Transverse colon (tissue), 4 donors: Measurements from ENCODE around the gene PRR5L. TPM values are rescaled to one million over a fixed set of nuclear protein-coding genes. Genes with fewer than 3 reads are reported as not detected.
A peak's percentile ranks its signal among the peaks of the same experiment; 100 is the strongest.

Source experiments
- DNase-seq: peaks from one replicate; pipeline ENCODE4 v3.0.0-alpha.2; 2019
- H3K27ac ChIP-seq, 4 donors: fragments of 200-600 bp; sonication (generic); 2 replicates each; pipeline ENCODE4 v1.5.1; 2016 to 2018; ENCODE audit warnings: inconsistent platforms in 4 of 4
- H3K27me3 ChIP-seq: fragments of 200-600 bp; sonication (generic); 2 replicates; pipeline ENCODE4 v1.5.1; 2017; ENCODE audit warnings: inconsistent platforms
- H3K36me3 ChIP-seq, 4 donors: fragments of 200-600 bp; sonication (generic); 2 replicates each; pipeline ENCODE4 v1.5.1; 2017 to 2019; ENCODE audit warnings: inconsistent platforms in 4 of 4
- H3K4me1 ChIP-seq, 4 donors: fragments of 200-600 bp; sonication (generic); 2 replicates each; pipeline ENCODE4 v1.5.1; 2017 to 2020; ENCODE audit warnings: inconsistent platforms in 4 of 4
- H3K4me3 ChIP-seq, 4 donors: fragments of 200-600 bp; sonication (generic); 1 replicate in 1 of 4; 2 replicates in 3 of 4; pipeline versions ENCODE4 v1.5.1 to v1.6.1; 2017 to 2019; ENCODE audit warnings: inconsistent platforms in 4 of 4
- H3K9me3 ChIP-seq, 2 donors: fragments of 200-600 bp; sonication (generic); 2 replicates each; pipeline ENCODE4 v1.5.1; 2017 to 2019; ENCODE audit warnings: inconsistent platforms in 2 of 2
- CTCF ChIP-seq, 5 experiments: fragments of 200-600 bp in 3 of 5; fragments of 450-650 bp in 2 of 5; sonication (generic) in 3 of 5; IDR thresholded peaks; 1 replicate in 2 of 5; 2 replicates in 3 of 5; pipeline ENCODE4 v1.5.1; 2016 to 2017; ENCODE audit warnings: antibody characterized with exemption in 5 of 5, inconsistent platforms in 3 of 5, mild to moderate bottlenecking in 2 of 5, moderate library complexity in 1 of 5
- EP300 ChIP-seq: sonication (generic); formaldehyde crosslinking; IDR thresholded peaks from one replicate; pipeline ENCODE4 v1.6.1; 2017; ENCODE audit warnings: antibody characterized with exemption, low read depth
- POLR2A ChIP-seq: fragments of 450-650 bp; IDR thresholded peaks from one replicate; pipeline ENCODE4 v1.6.1; 2016; ENCODE audit warnings: antibody characterized with exemption, mild to moderate bottlenecking, moderate library complexity
- POLR2AphosphoS5 ChIP-seq, 3 donors: sonication (generic); formaldehyde crosslinking; IDR thresholded peaks; one replicate each; pipeline ENCODE4 v1.6.1; 2016; ENCODE audit warnings: antibody characterized with exemption in 3 of 3
- WGBS, 2 donors: methylation state at CpG; one replicate each; pipeline ENCODE4 v1.1.5; 2018; ENCODE audit warnings: low coverage in 1 of 2; 5-methylcytosine and 5-hydroxymethylcytosine counted together
- in situ Hi-C, 4 donors: fragments of 200-750 bp; cut with MboI; loops; one replicate each; pipeline versions ENCODE4 v1.15.0 to v1.15.1; 2017; ENCODE audit warnings: low sequenced_read_pairs in 3 of 4, low pct_ligation_motif_present in 1 of 4, low pct_unique_long_range_greater_than_20kb in 1 of 4
- intact Hi-C: fragments of 100-400 bp; cut with DNase I; formaldehyde crosslinking; loops from one replicate; pipeline ENCODE4 v1.15.1; 2023; ENCODE audit warnings: low total_unique reads
- total RNA-seq, 4 donors: library from RNA; depleted of rRNA; stranded (reverse); fragments of >200 nt; gene quantifications; one replicate each; pipeline ENCODE4 v1.1.0, GENCODE V29; 2016

PRR5L gene
- total RNA-seq, 4 donors from 2014 or later: 203 to 418 (median 251) TPM

DNA sequence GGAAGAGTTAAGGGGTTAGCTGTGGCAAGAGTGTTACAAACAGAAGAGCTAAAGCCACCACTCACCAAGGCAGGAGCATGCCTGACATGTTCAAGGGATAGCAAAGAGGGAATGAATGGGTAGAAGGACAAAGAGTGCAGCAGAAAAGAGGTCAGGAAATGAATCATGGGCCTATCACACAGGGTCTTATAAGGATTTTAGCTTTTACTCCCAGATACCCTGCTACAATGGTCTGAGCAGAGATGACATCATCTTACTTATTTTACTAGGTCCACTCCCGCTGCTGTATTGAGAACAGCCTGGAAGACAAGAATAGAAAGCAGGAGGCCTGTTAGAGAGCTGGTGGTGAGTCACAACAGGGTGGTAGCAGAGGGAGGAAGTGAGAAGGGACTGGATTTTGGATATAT is 204.2 kb downstream of the PRR5L start:
- 44 to 45% methylated on average over 1 of the region's 1 CpG for WGBS, 2 donors
- H3K27ac ChIP-seq: peak overlapping the region in 3 of 4 donors; percentile 52 to 64 (median 52)
- no peak overlapping the region for H3K4me3 ChIP-seq
- H3K9me3 ChIP-seq: no peaks in the 10 kb centered on the region
- intact Hi-C loops (no loop called here), in situ Hi-C loops (no loop called here)
- no peak for TF ChIP-seq POLR2A
- no peak for TF ChIP-seq CTCF (IDR thresholded peaks at IDR 0.05)
- no peak for TF ChIP-seq POLR2AphosphoS5 (IDR thresholded peaks at IDR 0.05)
- TF ChIP-seq EP300: no peak
- peak; percentile 16 for DNase-seq
- peaks cover 0 to 39% (median 17%) of the 10 kb centered on the region in 4 donors for H3K36me3 ChIP-seq
- H3K27me3 ChIP-seq: no peaks in the 10 kb centered on the region
- H3K4me1 ChIP-seq: peaks cover 3 to 19% (median 11%) of the 10 kb centered on the region in 4 donors

- no peaks in the 10 kb centered on the region for H3K27me3 ChIP-seq
- H3K4me1 ChIP-seq: peaks cover 3 to 19% (median 11%) of the 10 kb centered on the region in 4 donors
- peaks cover 0 to 31% (median 15%) of the 10 kb centered on the region in 4 donors for H3K36me3 ChIP-seq
- 93% methylated on average over 5 of the region's 5 CpGs; no CpG with 5 or more reads in 1 of the 2 donors for WGBS, 2 donors
- intact Hi-C loops (no loop called here), in situ Hi-C loops (no loop called here)
- H3K4me3 ChIP-seq: no peak overlapping the region
- no peaks in the 10 kb centered on the region for H3K9me3 ChIP-seq
- no peak for DNase-seq
- TF ChIP-seq POLR2A: no peak
- TF ChIP-seq POLR2AphosphoS5 (IDR thresholded peaks at IDR 0.05): no peak
- TF ChIP-seq CTCF (IDR thresholded peaks at IDR 0.05): no peak
- no peak for TF ChIP-seq EP300
- peak overlapping the region in 3 of 4 donors; percentile 52 to 64 (median 52) for H3K27ac ChIP-seq
These were observed 205.1 kb downstream of the PRR5L start for GRCh38 chr11:36501236-36501635.

GRCh38 chr11:36507824-36508489 is 211.9 kb downstream of the PRR5L start:
- Histone ChIP-seq H3K27ac (peak overlapping the region; percentile 1 to 92 (median 86)), H3K4me1 (peaks cover 0 to 23% (median 10%) of the 10 kb centered on the region in 4 donors), H3K9me3 (no peaks in the 10 kb centered on the region), H3K36me3 (no peaks in the 10 kb centered on the region), H3K27me3 (no peaks in the 10 kb centered on the region), H3K4me3 (peak overlapping the region in 1 of 4 donors; percentile 93)
- TF ChIP-seq CTCF (IDR thresholded peaks at IDR 0.05) (no peak), EP300 (no peak), POLR2AphosphoS5 (IDR thresholded peaks at IDR 0.05) (no peak), POLR2A (no peak)
- no peak for DNase-seq
- intact Hi-C loops: no loop called here
- 37 to 46% methylated on average over 5 to 7 of the region's 7 CpGs for WGBS, 2 donors
- in situ Hi-C loops: no loop called here

GRCh38 chr11:36508743-36509142 is 212.7 kb downstream of the PRR5L start:
- intact Hi-C loops: no loop called here
- Histone ChIP-seq H3K9me3 (no peaks in the 10 kb centered on the region), H3K4me3 (peak overlapping the region; percentile 68 to 93 (median 69)), H3K4me1 (peaks cover 0 to 23% (median 10%) of the 10 kb centered on the region in 4 donors), H3K27ac (peak overlapping the region; percentile 86 to 92 (median 87)), H3K36me3 (no peaks in the 10 kb centered on the region), H3K27me3 (no peaks in the 10 kb centered on the region)
- TF ChIP-seq POLR2AphosphoS5 (IDR thresholded peaks at IDR 0.05) (no peak), EP300 (no peak), POLR2A (no peak), CTCF (IDR thresholded peaks at IDR 0.05) (no peak)
- in situ Hi-C loops: no loop called here
- no peak for DNase-seq
- 0 to 10% methylated on average over 1 to 3 of the region's 3 CpGs for WGBS, 2 donors
